Left lung (tissue), 10 donors: ENCODE results near the gene DSE. TPM values are rescaled to one million over a fixed set of nuclear protein-coding genes. Genes with fewer than 3 reads are reported as not detected.
A peak's percentile ranks its signal among the peaks of the same experiment; 100 is the strongest.

ENCODE experiments used
- ATAC-seq: fragments of 200-7000 bp; cut with Tn5 transposase; one replicate; pipeline ENCODE4 v1.9.1; 2020; ENCODE audit warnings: moderate library complexity
- DNase-seq, 4 donors: peaks; one replicate each; pipeline ENCODE4 v3.0.0-alpha.2; 2013 to 2020
- H3K27ac ChIP-seq, 2 donors: fragments of 200-600 bp; sonication (generic) in 1 of 2; one replicate each; pipeline versions ENCODE4 v1.5.0 to v1.8.0; 2020 to 2021
- H3K27me3 ChIP-seq, 2 donors: fragments of 200-600 bp; sonication (generic) in 1 of 2; one replicate each; pipeline versions ENCODE4 v1.5.0 to v1.8.0; 2020 to 2021
- H3K36me3 ChIP-seq, 2 donors: fragments of 200-600 bp; sonication (generic) in 1 of 2; one replicate each; pipeline versions ENCODE4 v1.5.0 to v1.8.0; 2020 to 2021
- H3K4me1 ChIP-seq, 2 donors: fragments of 200-600 bp; one replicate each; pipeline ENCODE4 v1.8.0; 2021
- H3K4me3 ChIP-seq, 2 donors: fragments of 200-600 bp; sonication (generic) in 1 of 2; one replicate each; pipeline versions ENCODE4 v1.5.0 to v1.8.0; 2020 to 2021; ENCODE audit warnings: mild to moderate bottlenecking in 1 of 2
- H3K9me3 ChIP-seq, 2 donors: fragments of 200-600 bp; sonication (generic) in 1 of 2; one replicate each; pipeline versions ENCODE4 v1.5.0 to v1.8.0; 2020 to 2021
- intact Hi-C, 2 donors: fragments of 100-400 bp; cut with DNase I; formaldehyde crosslinking; loops; one replicate each; pipeline versions ENCODE4 v1.11.2 to v1.14.2; 2022
- polyA plus RNA-seq, 6 donors: library from polyadenylated mRNA; unstranded; fragments of 120-200 nt; gene quantifications; one replicate each; pipeline ENCODE4 v1.2.1, GENCODE V29; 2013; ENCODE audit not compliant: insufficient read length in 6 of 6
- total RNA-seq, 2 donors: library from RNA; stranded (reverse); fragmentation: NEBNext Ultra II Directional; extraction: Animal tissue kit (Norgen Biotek cat#: 25700); gene quantifications; one replicate each; pipeline ENCODE4 v1.2.1, GENCODE V29; 2021
- TF ChIP-seq, protein P1 (sequence below), 2 donors: fragments of 200-600 bp; sonication (generic) in 1 of 2; IDR thresholded peaks; one replicate each; pipeline versions ENCODE4 v1.5.0 to v1.8.0; 2021; ENCODE audit warnings: antibody characterized with exemption in 2 of 2
- donor health status: DM: no; HTN: yes; CAD: no.
- donor health status: DM: no; HTN: no; CAD: no.

Gene DSE
- total and polyA plus RNA-seq, 8 donors: 39.7 to 85.6 (median 51.0) TPM

DNA sequence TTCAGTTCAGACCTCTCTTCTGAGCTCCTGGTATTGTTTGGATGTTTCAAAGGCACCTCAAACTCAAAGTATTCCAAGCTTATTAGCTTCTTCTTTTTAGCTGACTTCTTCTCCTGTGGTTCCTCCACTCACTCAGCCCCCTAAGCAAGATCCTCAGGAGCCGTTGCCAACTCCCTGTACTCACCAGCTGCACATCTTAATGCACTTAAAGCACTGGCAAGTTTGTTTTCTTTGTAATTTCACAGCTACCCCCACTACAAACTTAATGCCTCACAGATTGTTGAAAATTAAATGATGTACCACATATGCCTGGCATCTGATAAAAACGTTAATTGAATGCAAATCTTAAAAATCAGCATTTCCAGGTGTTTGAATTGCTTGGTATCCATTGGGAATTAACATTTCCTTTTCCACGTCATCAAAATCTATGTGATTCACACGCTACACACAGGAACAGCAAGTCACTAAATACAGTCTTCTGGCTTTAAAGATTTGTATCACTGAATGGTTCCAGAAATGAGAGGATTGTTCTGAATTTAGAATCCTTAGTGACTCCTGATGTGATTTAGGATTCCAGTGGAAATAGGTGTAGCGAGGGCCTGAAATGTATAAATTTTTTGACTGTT lies 114.9 kb downstream of the DSE start:
- intact Hi-C loops: no loop called here
- ATAC-seq (no peak), DNase-seq (no peak)
- Histone ChIP-seq H3K4me3 (no peak overlapping the region), H3K9me3 (no peaks in the 10 kb centered on the region), H3K36me3 (no peaks in the 10 kb centered on the region), H3K27ac (no peak overlapping the region), H3K27me3 (no peaks in the 10 kb centered on the region), H3K4me1 (no peaks in the 10 kb centered on the region)
- TF ChIP-seq, protein P1, sequence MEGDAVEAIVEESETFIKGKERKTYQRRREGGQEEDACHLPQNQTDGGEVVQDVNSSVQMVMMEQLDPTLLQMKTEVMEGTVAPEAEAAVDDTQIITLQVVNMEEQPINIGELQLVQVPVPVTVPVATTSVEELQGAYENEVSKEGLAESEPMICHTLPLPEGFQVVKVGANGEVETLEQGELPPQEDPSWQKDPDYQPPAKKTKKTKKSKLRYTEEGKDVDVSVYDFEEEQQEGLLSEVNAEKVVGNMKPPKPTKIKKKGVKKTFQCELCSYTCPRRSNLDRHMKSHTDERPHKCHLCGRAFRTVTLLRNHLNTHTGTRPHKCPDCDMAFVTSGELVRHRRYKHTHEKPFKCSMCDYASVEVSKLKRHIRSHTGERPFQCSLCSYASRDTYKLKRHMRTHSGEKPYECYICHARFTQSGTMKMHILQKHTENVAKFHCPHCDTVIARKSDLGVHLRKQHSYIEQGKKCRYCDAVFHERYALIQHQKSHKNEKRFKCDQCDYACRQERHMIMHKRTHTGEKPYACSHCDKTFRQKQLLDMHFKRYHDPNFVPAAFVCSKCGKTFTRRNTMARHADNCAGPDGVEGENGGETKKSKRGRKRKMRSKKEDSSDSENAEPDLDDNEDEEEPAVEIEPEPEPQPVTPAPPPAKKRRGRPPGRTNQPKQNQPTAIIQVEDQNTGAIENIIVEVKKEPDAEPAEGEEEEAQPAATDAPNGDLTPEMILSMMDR (IDR thresholded peaks at IDR 0.05): no peak

DNA sequence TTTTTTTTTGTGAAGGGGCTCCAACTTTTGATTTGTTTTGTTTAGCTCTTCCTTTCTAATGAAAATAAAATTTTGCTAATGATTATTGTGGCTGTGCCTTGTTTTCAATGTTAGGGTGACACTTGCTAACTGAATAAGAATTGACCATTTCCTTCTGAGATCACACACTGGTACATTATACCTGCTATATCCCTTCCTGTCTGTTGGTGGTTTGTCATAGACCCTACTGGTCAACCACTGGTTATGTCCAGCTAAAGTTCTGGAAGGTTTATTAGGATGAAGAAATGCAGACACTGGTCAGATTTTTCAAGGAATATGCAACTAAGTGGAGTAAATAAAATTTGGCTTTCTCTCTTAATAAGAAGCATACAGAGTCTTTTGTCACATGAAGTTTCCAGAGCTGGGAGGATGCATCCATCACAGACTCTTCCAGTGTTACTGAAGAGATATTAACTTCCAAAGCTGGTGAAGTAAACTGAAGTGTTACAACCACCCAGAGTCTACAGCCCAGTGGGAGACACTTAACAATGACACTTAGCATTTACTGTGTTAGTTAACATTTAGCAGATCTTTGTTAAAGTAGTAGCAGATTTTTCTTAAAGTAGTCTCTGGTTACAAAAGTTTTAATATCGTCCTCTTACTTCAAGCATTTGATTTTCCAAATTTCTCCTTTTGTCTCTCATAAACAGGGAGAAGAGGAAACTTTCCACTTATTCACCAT lies 121.0 kb downstream of the DSE start:
- intact Hi-C loops: no loop called here
- H3K9me3 ChIP-seq: no peaks in the 10 kb centered on the region
- no peak for ATAC-seq
- no peaks in the 10 kb centered on the region for H3K27me3 ChIP-seq
- DNase-seq: no peak
- H3K36me3 ChIP-seq: no peaks in the 10 kb centered on the region
- H3K4me1 ChIP-seq: no peaks in the 10 kb centered on the region
- H3K27ac ChIP-seq: peak overlapping the region in 1 of 2 donors; percentile 53
- no peak overlapping the region for H3K4me3 ChIP-seq
- TF ChIP-seq, protein P1 (IDR thresholded peaks at IDR 0.05): no peak

DNA sequence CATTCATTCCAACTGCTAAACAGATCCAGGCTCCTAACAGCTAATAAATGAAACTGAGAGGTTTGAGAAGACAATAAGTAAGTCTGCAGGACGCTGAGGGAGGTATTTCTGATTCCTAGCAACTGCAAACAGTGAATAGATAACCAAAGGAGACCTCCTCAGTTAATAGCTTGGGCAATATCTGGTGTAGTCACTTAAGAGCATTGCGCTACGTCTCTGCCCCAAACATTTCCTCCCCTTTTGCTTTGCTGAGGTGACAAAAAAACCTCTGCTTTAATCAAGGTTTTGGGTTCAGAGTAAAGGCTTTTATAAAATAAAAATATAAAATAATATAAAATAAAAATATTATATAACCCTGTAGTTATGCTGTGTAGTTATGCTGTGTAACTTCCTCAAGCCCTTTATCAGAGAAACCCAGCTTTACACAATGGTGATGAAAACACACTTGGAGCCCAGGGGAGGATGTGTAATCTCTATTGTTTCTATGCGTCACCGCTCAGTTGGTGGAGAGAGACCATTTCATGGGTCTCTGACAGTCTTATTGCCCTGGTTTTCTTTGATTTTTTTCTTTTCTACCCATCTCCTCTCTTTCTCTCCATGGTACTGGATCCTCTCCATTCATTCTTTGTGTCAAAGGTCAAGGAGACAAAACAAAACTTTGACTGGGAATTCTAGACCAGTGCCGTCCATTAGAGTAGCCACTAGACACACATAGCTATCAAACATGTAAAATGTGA lies 121.8 kb downstream of the DSE start:
- Histone ChIP-seq H3K36me3 (no peaks in the 10 kb centered on the region), H3K4me3 (no peak overlapping the region), H3K9me3 (no peaks in the 10 kb centered on the region), H3K4me1 (no peaks in the 10 kb centered on the region), H3K27ac (peak overlapping the region in 1 of 2 donors; percentile 53), H3K27me3 (no peaks in the 10 kb centered on the region)
- DNase-seq: no peak
- intact Hi-C loops: no loop called here
- TF ChIP-seq, protein P1 (IDR thresholded peaks at IDR 0.05): no peak
- no peak for ATAC-seq

Other genes starting within 250 kb of the DSE start
- gene COL10A1, start 244.8 kb upstream of the DSE start, total RNA-seq: 10 to 100 TPM in 1 of 2 donors, not detected in 1; 26.6 TPM
- under 1 TPM; 0.18 to 0.45 (median 0.31) TPM for gene COL10A1, start 244.8 kb upstream of the DSE start, polyA plus RNA-seq
- 10 to 100 TPM; 10.2 to 17.6 TPM for gene TSPYL4, start 116.9 kb upstream of the DSE start, total RNA-seq
- 10 to 100 TPM; 47.7 to 53.8 (median 51.0) TPM for gene TSPYL4, start 116.9 kb upstream of the DSE start, polyA plus RNA-seq
- gene TSPYL1, start 91.0 kb upstream of the DSE start, total RNA-seq: 10 to 100 TPM; 61.9 to 89.3 TPM
- 100 to 1,000 TPM in 1 of 6 donors, 10 to 100 TPM in 5; 65.6 to 100 (median 81.5) TPM for gene TSPYL1, start 91.0 kb upstream of the DSE start, polyA plus RNA-seq
- 1 to 10 TPM; 2.1 to 6.4 TPM for gene CALHM6, start 90.4 kb downstream of the DSE start, total RNA-seq
- gene CALHM6, start 90.4 kb downstream of the DSE start, polyA plus RNA-seq: 1 to 10 TPM; 2.1 to 9.1 (median 6.2) TPM
- 1 to 10 TPM; 2.3 to 2.9 TPM for gene CALHM5, start 140.7 kb downstream of the DSE start, total RNA-seq
- 1 to 10 TPM; 4.8 to 6.7 (median 5.7) TPM for gene CALHM5, start 140.7 kb downstream of the DSE start, polyA plus RNA-seq
- gene TRAPPC3L, start 174.7 kb downstream of the DSE start, total RNA-seq: under 1 TPM; 0.12 to 0.13 TPM
- under 1 TPM; 0.32 to 0.99 (median 0.43) TPM for gene TRAPPC3L, start 174.7 kb downstream of the DSE start, polyA plus RNA-seq
- gene CALHM4, start 182.8 kb downstream of the DSE start, total RNA-seq: not detected
- gene CALHM4, start 182.8 kb downstream of the DSE start, polyA plus RNA-seq: not detected
- gene RWDD1, start 200.6 kb downstream of the DSE start, total RNA-seq: 10 to 100 TPM; 37.0 to 41.1 TPM
- 10 to 100 TPM; 66.5 to 92.4 (median 84.0) TPM for gene RWDD1, start 200.6 kb downstream of the DSE start, polyA plus RNA-seq
- 1 to 10 TPM in 1 of 2 donors, under 1 TPM in 1; 0.15 to 5.1 TPM for gene RSPH4A, start 245.5 kb downstream of the DSE start, total RNA-seq
- gene RSPH4A, start 245.5 kb downstream of the DSE start, polyA plus RNA-seq: 10 to 100 TPM in 2 of 6 donors, 1 to 10 TPM in 4; 5.1 to 11.3 (median 8.4) TPM